Measurements from ENCODE around the gene RPP14. TPM values are rescaled to one million over a fixed set of nuclear protein-coding genes. Genes with fewer than 3 reads are reported as not detected.
A peak's percentile ranks its signal among the peaks of the same experiment; 100 is the strongest.

Gene RPP14
- total and polyA plus RNA-seq, 2 of the 4 experiments (the other 2 are of a cell fraction) = 6.6 to 7.8 TPM

DNA sequence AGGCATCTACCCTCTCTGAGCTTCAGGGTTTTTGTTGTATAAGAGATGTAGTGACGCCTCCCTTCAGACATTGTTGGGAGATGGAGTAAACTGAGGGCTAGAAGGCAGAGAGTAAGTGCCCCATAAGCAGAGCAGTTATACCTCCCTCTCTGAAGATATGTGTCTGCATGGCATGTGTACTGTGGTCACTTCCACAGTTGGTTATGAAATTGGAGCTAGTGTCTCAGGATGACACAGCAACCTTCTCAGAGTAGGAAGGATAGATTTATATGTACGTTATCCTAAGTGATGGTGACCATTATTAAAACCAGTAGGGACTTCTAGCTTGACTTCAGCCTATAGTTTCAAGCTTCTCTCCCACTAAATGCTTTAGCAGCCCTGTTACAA lies 44.6 kb downstream of the RPP14 start:
- H3K27me3 ChIP-seq (ENCODE audit: control insufficient read depth, insufficient read depth, low read length) = no peaks in the 10 kb centered on the region
- H4K20me1 ChIP-seq (ENCODE audit: insufficient read depth, low read length) = peaks cover 13% of the 10 kb centered on the region; the same call in 1 of the 2 replicates
- H4K5ac ChIP-seq (ENCODE audit: low read depth, low read length) = peak overlapping the region; percentile 64
- peak overlapping the region; percentile 63 for H2BK5ac ChIP-seq (ENCODE audit: low read depth, low read length, poor library complexity, severe bottlenecking)
- peaks cover 19% of the 10 kb centered on the region for H3K9me1 ChIP-seq (ENCODE audit: insufficient read depth, low read length)
- CTCF ChIA-PET = interaction anchor here (0.9 kb wide), 1 partner anchor 38 kb away, joined by 3 read pairs; no protein-coding TSS in a partner anchor
- peak overlapping the region in 1 of 2 experiments; percentile 69; a peak in 2 of 4 replicates for H4K8ac ChIP-seq (ENCODE audit: low read depth in 2 of 2, low read length in 2 of 2)
- H2BK15ac ChIP-seq (ENCODE audit: low read depth, low read length) = 0 out of 3 replicates have a peak overlapping the region, but pooled peaks have one; percentile 24
- no peak overlapping the region for H3K4me3 ChIP-seq (ENCODE audit: insufficient read depth, low read depth, low read length)
- peak overlapping the region; percentile 12; the same call in 1 of the 2 replicates for H4K91ac ChIP-seq (ENCODE audit: insufficient read depth, low read depth, low read length)
- H3K4me2 ChIP-seq (ENCODE audit: low read depth, low read length) = peak overlapping the region; percentile 67; the same call in 1 of the 2 replicates
- H3K4ac ChIP-seq (ENCODE audit: low read depth, low read length) = peak overlapping the region; percentile 76
- POLR2A ChIA-PET (ENCODE audit: unreplicated experiment) = interaction anchor here (1.4 kb wide), 1 partner anchor 15 kb away, joined by 3 read pairs; no protein-coding TSS in a partner anchor
- H3K79me1 ChIP-seq (ENCODE audit: low read depth in 1 of 2, low read length in 2 of 2) = peaks cover 50 to 73% of the 10 kb centered on the region in 2 experiments
- dilution Hi-C loops (cut with HindIII; ENCODE audit: low sequenced_read_pairs, unreplicated experiment) (no loop called here), in situ Hi-C loops (cut with MboI; ENCODE audit: low sequenced_read_pairs) (no loop called here), intact Hi-C loops (cut with micrococcal nuclease) (loop anchor here (5.0 kb wide), 1 partner anchor 37 kb away; no protein-coding TSS in a partner anchor)
- WGBS, 2 experiments (ENCODE audit: extremely low coverage in 2 of 2, insufficient read length in 1 of 2) = no CpG with 5 or more reads among the region's 2 CpGs
- H3K56ac ChIP-seq (ENCODE audit: extremely low read depth, insufficient read depth, low read length) = no peak overlapping the region
- H3K27ac ChIP-seq (ENCODE audit: insufficient read depth, low read length) = peak overlapping the region; percentile 4; the same call in 1 of the 2 replicates
- no peaks in the 10 kb centered on the region for H3K9me3 ChIP-seq (ENCODE audit: control insufficient read depth, insufficient read depth, low read length)
- DNase-seq = peak; percentile 72
- H3K36me3 ChIP-seq (ENCODE audit: control insufficient read depth, insufficient read depth, low read length) = peaks cover 9% of the 10 kb centered on the region; the same call in 1 of the 2 replicates
- no peak overlapping the region for H3K9ac ChIP-seq (ENCODE audit: low read depth, low read length)
- peak overlapping the region; percentile 63 for H2AK5ac ChIP-seq (ENCODE audit: low read depth, low read length)
- H3K18ac ChIP-seq (ENCODE audit: low read depth, low read length) = peak overlapping the region; percentile 85
- peak overlapping the region; percentile 19 for H2AFZ ChIP-seq (replicated peaks; ENCODE audit: low read length, poor library complexity)
- H3K14ac ChIP-seq (replicated peaks; ENCODE audit: low read depth, low read length) = peak overlapping the region; percentile 44; the same call in 1 of the 2 replicates
- no TSS peak for BruUV-seq (replicated peaks)
- H3K4me1 ChIP-seq (ENCODE audit: control insufficient read depth, insufficient read depth, low read length) = peaks cover 11% of the 10 kb centered on the region
- ATAC-seq (ENCODE audit: low read depth) = peak; percentile 79
- H2AK9ac ChIP-seq (replicated peaks; ENCODE audit: low read depth, low read length, poor library complexity) = peak overlapping the region; percentile 4
- peak overlapping the region; percentile 67 for H2BK120ac ChIP-seq (ENCODE audit: low read depth, low read length)
- peak overlapping the region; percentile 56 for H2BK20ac ChIP-seq (ENCODE audit: low read depth, low read length)
- H3K23ac ChIP-seq (ENCODE audit: low read depth, low read length) = peak overlapping the region; percentile 53
- TF ChIP-seq NFE2L2 (IDR thresholded peaks at IDR 0.05; ENCODE audit: low read depth, low read length) (peak; percentile 93), CHD1 (IDR thresholded peaks at IDR 0.05; ENCODE audit: low read depth, low read length) (no peak), CEBPB (IDR thresholded peaks at IDR 0.05; ENCODE audit: low read depth, low read length) (peak; percentile 47; the same call in 1 of the 2 replicates), RCOR1 (IDR thresholded peaks at IDR 0.05; ENCODE audit: insufficient replicate concordance, low read length) (no peak), MAFK (IDR thresholded peaks at IDR 0.05; ENCODE audit: low read depth, low read length) (peak; percentile 30; the same call in 1 of the 2 replicates), MXI1 (IDR thresholded peaks at IDR 0.05; ENCODE audit: borderline replicate concordance, low read depth, low read length) (no peak), MAZ (IDR thresholded peaks at IDR 0.05; ENCODE audit: borderline replicate concordance, low read depth, low read length) (no peak), POLR2A (IDR thresholded peaks at IDR 0.05; ENCODE audit: low read depth, low read length) (no peak), RAD21 (IDR thresholded peaks at IDR 0.05; ENCODE audit: low read length) (no peak), FOS (IDR thresholded peaks at IDR 0.05; ENCODE audit: low read depth, low read length) (no peak), BHLHE40 (IDR thresholded peaks at IDR 0.05; ENCODE audit: low read depth, low read length) (no peak), RFX5 (IDR thresholded peaks at IDR 0.05; ENCODE audit: low read depth, low read length) (no peak), SMC3 (IDR thresholded peaks at IDR 0.05; ENCODE audit: low read depth, low read length) (no peak)
- TF ChIP-seq, protein P1, sequence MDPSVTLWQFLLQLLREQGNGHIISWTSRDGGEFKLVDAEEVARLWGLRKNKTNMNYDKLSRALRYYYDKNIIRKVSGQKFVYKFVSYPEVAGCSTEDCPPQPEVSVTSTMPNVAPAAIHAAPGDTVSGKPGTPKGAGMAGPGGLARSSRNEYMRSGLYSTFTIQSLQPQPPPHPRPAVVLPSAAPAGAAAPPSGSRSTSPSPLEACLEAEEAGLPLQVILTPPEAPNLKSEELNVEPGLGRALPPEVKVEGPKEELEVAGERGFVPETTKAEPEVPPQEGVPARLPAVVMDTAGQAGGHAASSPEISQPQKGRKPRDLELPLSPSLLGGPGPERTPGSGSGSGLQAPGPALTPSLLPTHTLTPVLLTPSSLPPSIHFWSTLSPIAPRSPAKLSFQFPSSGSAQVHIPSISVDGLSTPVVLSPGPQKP (IDR thresholded peaks at IDR 0.05; ENCODE audit: borderline replicate concordance, low read depth, low read length) = no peak
- TF ChIP-seq, protein P2, sequence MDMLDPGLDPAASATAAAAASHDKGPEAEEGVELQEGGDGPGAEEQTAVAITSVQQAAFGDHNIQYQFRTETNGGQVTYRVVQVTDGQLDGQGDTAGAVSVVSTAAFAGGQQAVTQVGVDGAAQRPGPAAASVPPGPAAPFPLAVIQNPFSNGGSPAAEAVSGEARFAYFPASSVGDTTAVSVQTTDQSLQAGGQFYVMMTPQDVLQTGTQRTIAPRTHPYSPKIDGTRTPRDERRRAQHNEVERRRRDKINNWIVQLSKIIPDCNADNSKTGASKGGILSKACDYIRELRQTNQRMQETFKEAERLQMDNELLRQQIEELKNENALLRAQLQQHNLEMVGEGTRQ (IDR thresholded peaks at IDR 0.05; ENCODE audit: low read depth, low read length) = no peak
